Smooth muscle cell (in vitro differentiated cells): Measurements from ENCODE around the gene KDM2A. TPM values are rescaled to one million over a fixed set of nuclear protein-coding genes. Genes with fewer than 3 reads are reported as not detected.

Experiments used
- DNase-seq: peaks from one replicate; lab custom pipeline; 2025; ENCODE audit not compliant: unreplicated experiment; lab: John Stamatoyannopoulos, UW
- H2AFZ ChIP-seq: fragments of 200-600 bp; sonication (generic); 2 replicates; pipeline ENCODE4 v1.6.0; 2016; ENCODE audit warnings: antibody characterized with exemption, low read depth, mild to moderate bottlenecking
- H3F3A ChIP-seq: fragments of 200-600 bp; sonication (generic); 2 replicates; pipeline ENCODE4 v1.6.0; 2017; ENCODE audit warnings: antibody characterized with exemption, low read depth
- H3K27ac ChIP-seq: fragments of 200-600 bp; sonication (generic); 2 replicates; pipeline ENCODE4 v1.5.1; 2016; ENCODE audit warnings: low read depth, mild to moderate bottlenecking
- H3K27me3 ChIP-seq: fragments of 200-600 bp; sonication (generic); 2 replicates; pipeline ENCODE4 v1.6.1; 2016; ENCODE audit warnings: low read depth, mild to moderate bottlenecking
- H3K36me3 ChIP-seq: fragments of 200-600 bp; sonication (generic); 2 replicates; pipeline ENCODE4 v1.5.1; 2016; ENCODE audit warnings: low read depth
- H3K4me1 ChIP-seq: fragments of 200-600 bp; sonication (generic); 2 replicates; pipeline ENCODE4 v1.5.1; 2016; ENCODE audit warnings: low read depth
- H3K4me2 ChIP-seq: fragments of 200-600 bp; sonication (generic); 2 replicates; pipeline ENCODE4 v1.6.0; 2016; ENCODE audit warnings: mild to moderate bottlenecking
- H3K4me3 ChIP-seq: fragments of 200-600 bp; sonication (generic); 2 replicates; pipeline ENCODE4 v1.5.1; 2016; ENCODE audit warnings: mild to moderate bottlenecking
- H3K79me2 ChIP-seq: fragments of 200-600 bp; sonication (generic); 2 replicates; pipeline ENCODE4 v1.6.0; 2016; ENCODE audit warnings: low read depth, mild to moderate bottlenecking
- H3K9ac ChIP-seq: fragments of 200-600 bp; sonication (generic); 2 replicates; pipeline ENCODE4 v1.6.0; 2016; ENCODE audit warnings: low read depth
- H3K9me3 ChIP-seq: fragments of 200-600 bp; sonication (generic); replicated peaks from 2 replicates; pipeline ENCODE4 v1.5.1; 2016; ENCODE audit warnings: low read depth
- H4K20me1 ChIP-seq: fragments of 200-600 bp; sonication (generic); 2 replicates; pipeline ENCODE4 v1.6.0; 2016; ENCODE audit warnings: low read depth
- WGBS: methylation state at CpG from one replicate; pipeline ENCODE4 v1.1.7; 2016; ENCODE audit warnings: low lambda C conversion rate; 5-methylcytosine and 5-hydroxymethylcytosine counted together
- polyA plus RNA-seq: library from polyadenylated mRNA; unstranded; fragments of >200 nt; fragmentation: Nextera tagmentation; extraction: Ambion mirVana; gene quantifications from 2 replicates; pipeline ENCODE4 v1.2.1, GENCODE V29; 2016
- total RNA-seq: library from RNA; depleted of rRNA; stranded (reverse); fragments of >200 nt; gene quantifications from 2 replicates; pipeline ENCODE4 v1.2.3, GENCODE V29; 2014
- TF ChIP-seq, protein P1 (sequence below): fragments of 200-600 bp; sonication (generic); IDR thresholded peaks from 2 replicates; pipeline ENCODE4 v1.5.1; 2017; ENCODE audit warnings: borderline replicate concordance, mild to moderate bottlenecking, antibody characterized with exemption; ENCODE audit not compliant: insufficient read depth, poor library complexity, severe bottlenecking

The KDM2A gene
- total and polyA plus RNA-seq, 2 experiments from 2014 or later: 18.9 to 44.9 TPM

DNA sequence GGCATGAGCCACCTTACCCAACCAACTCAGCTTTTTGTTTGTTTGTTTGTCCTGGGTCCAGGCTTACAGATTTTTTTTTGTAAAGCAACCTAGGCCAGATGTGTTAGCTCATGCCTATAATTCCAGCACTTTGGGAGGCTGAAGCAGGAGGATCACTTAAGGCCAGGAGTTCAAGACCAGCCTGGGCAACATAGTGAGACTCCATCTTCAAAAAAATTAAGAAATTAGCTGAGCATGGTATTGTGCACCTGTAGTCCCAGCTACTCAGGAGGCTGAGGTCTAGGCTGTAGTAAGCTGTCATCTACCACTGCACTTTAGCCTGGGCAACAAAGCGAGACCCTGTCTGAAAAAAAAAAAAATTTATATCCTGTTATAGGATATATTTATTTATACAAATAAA is 118.5 kb downstream of the KDM2A start:
- WGBS: 95% methylated on average over 1 of the region's 1 CpG
- TF ChIP-seq, protein P1, sequence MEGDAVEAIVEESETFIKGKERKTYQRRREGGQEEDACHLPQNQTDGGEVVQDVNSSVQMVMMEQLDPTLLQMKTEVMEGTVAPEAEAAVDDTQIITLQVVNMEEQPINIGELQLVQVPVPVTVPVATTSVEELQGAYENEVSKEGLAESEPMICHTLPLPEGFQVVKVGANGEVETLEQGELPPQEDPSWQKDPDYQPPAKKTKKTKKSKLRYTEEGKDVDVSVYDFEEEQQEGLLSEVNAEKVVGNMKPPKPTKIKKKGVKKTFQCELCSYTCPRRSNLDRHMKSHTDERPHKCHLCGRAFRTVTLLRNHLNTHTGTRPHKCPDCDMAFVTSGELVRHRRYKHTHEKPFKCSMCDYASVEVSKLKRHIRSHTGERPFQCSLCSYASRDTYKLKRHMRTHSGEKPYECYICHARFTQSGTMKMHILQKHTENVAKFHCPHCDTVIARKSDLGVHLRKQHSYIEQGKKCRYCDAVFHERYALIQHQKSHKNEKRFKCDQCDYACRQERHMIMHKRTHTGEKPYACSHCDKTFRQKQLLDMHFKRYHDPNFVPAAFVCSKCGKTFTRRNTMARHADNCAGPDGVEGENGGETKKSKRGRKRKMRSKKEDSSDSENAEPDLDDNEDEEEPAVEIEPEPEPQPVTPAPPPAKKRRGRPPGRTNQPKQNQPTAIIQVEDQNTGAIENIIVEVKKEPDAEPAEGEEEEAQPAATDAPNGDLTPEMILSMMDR: no peak

GRCh38 chr11:67238894-67239782 is 120.1 kb downstream of the KDM2A start:
- DNase-seq: no peak
- Histone ChIP-seq H3F3A (peaks cover 26% of the 10 kb centered on the region), H3K4me3 (peak overlapping the region; percentile 27), H3K9ac (no peak overlapping the region), H3K27me3 (no peaks in the 10 kb centered on the region), H3K27ac (peak overlapping the region; percentile 72), H3K79me2 (peaks cover 59% of the 10 kb centered on the region), H4K20me1 (peaks cover 84% of the 10 kb centered on the region), H3K36me3 (no peaks in the 10 kb centered on the region), H3K4me2 (peak overlapping the region; percentile 78), H2AFZ (no peak overlapping the region), H3K4me1 (peaks cover 42% of the 10 kb centered on the region), H3K9me3 (no peaks in the 10 kb centered on the region)
- WGBS: 22% methylated on average over 10 of the region's 10 CpGs
- TF ChIP-seq, protein P1: no peak

More for the DNA sequence above, 118.5 kb downstream of the KDM2A start:
- Histone ChIP-seq H3K4me3 (no peak overlapping the region), H3K4me1 (peaks cover 39% of the 10 kb centered on the region), H3K36me3 (no peaks in the 10 kb centered on the region), H3K9ac (no peak overlapping the region), H2AFZ (no peak overlapping the region), H3K9me3 (no peaks in the 10 kb centered on the region), H4K20me1 (peaks cover 79% of the 10 kb centered on the region), H3F3A (peaks cover 26% of the 10 kb centered on the region), H3K27ac (no peak overlapping the region), H3K4me2 (no peak overlapping the region), H3K79me2 (peaks cover 55% of the 10 kb centered on the region), H3K27me3 (no peaks in the 10 kb centered on the region)
- DNase-seq: no peak

- DNase-seq: peak; percentile 87
- TF ChIP-seq, protein P1: no peak
- peaks cover 42% of the 10 kb centered on the region for H3K4me1 ChIP-seq
- peak overlapping the region; percentile 81 for H3K4me3 ChIP-seq
- H4K20me1 ChIP-seq: peaks cover 89% of the 10 kb centered on the region
- no peaks in the 10 kb centered on the region for H3K36me3 ChIP-seq
- H3K9me3 ChIP-seq: no peaks in the 10 kb centered on the region
- H3K27me3 ChIP-seq: no peaks in the 10 kb centered on the region
- peak overlapping the region; percentile 92 for H3K4me2 ChIP-seq
- WGBS: under 1% methylated on average over 31 of the region's 31 CpGs
- H3K79me2 ChIP-seq: peaks cover 62% of the 10 kb centered on the region
- H3K27ac ChIP-seq: peak overlapping the region; percentile 98
- H3F3A ChIP-seq: peaks cover 26% of the 10 kb centered on the region
- peak overlapping the region; percentile 98 for H3K9ac ChIP-seq
- no peak overlapping the region for H2AFZ ChIP-seq
Observed at GRCh38 chr11:67239783-67240575, 120.9 kb downstream of the KDM2A start.
